Hematopoietic multipotent progenitor cell treated with erythropoietin and hydrocortisone succinate and interleukin-3 and kit ligand, for 4 days (in vitro differentiated cells): Measurements from ENCODE around the gene CREB5.

ENCODE experiments used
- DNase-seq: peaks from one replicate; pipeline ENCODE4 v3.0.0-alpha.2; 2015

Gene CREB5

DNA sequence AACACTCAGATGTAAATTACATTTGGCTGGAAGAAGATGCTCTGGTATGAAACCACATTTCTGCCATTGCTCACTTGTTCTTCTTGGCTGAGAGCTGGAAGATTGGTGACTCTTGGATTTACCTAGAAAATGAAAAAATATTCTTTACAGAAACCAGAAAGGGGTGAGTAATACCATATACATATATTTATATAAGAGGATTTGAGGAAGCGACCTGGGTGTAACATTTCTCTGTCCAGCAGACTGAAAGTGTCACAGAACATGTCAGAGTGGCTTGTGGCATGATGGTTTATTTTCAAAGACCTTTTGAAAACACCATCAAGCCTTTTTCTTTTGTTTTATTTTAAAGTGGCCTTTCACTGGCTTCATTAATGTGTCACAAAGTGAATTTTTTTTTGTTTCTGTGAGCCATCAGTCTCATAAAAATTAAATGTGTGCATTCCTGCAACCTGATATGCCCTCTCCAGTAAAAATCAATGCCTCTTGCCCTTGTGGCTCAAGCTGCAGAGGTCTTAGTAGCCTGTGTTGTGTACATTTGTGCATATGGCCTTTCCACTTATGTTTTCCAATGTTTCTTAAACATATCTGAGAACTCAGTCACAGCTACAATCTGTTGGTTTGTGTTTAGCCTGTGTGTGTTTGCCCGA is 23.5 kb downstream of the CREB5 start:
- DNase-seq = no peak

GRCh38 chr7:28440055-28440601 is 27.8 kb downstream of the CREB5 start:
- DNase-seq = no peak

DNA sequence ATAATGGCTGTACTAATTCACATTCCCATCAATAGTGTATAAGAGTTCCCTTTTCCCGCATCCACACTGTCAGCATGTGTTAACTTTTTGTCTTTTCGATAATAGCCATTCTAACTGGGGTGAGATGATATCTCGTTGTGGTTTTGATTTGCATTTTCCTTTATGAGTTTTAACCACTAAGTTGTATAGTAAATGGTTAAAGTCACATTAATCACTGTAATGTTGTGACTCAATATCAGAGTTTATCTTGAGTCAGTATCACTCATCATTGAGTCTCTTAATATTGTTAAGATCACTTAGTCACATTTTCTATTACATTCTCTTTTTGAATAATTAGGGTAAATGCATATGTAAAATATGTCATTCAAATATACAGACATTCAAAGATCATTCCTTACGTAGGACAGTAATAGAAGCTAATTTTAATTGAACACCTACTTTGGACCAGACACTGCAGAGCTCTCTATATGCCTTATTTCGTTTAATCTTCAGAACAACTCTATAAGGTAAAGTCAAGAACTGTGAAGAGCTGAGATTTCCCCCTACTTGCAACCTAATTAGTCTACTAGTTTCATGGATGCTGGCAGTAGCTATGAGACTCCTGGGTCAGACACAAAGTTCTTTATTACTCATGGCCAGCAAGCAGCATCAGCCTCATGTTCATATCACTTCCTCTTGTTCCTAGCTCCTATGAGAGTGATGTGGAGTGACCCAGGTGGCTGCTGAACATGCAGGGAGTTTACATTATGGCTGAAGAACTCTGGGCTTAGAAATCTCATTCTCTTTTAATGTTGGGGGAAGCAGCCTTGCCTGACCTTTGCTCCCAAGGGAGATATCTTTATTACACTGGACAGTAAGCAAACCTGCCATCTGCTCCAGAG is 30.5 kb downstream of the CREB5 start:
- no peak for DNase-seq

DNA sequence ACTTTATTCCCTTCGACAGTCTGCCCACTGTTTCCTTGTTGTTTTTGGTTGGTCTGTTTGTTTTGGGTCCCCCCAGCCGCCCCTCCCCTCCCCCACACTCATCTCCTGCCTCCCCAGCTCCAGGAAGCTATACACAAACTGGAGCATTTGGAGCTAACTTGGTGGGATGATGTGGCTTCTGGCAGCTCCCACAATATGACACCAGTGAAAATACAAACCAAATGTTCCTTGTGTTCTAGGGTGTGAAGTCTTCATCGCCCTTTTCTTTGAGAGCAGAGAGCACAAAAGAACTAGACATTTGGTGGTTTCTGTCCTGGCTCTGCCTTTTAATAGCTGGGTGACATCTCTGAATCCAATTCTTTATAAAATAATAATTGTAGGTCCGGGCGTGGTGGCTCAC is 33.8 kb downstream of the CREB5 start:
- DNase-seq = no peak

DNA sequence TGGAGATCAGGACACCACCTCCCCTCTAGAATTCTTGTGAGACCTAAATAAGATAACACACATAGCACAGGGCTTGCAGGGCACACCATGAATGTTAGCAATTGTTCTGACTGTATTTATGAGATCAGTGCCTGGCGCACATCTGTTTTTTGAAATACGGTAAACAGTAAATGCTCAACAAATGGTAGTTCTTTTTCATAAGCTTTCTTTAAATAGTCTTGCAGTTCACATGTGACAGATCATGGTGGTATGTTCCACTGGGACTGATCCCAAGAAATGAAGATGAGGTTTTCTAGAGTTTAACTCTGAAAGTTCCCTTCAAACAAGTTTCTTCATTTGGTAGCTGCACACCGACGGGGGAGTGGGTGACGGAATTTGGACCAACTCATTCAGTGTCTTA is 34.8 kb downstream of the CREB5 start:
- no peak for DNase-seq

DNA sequence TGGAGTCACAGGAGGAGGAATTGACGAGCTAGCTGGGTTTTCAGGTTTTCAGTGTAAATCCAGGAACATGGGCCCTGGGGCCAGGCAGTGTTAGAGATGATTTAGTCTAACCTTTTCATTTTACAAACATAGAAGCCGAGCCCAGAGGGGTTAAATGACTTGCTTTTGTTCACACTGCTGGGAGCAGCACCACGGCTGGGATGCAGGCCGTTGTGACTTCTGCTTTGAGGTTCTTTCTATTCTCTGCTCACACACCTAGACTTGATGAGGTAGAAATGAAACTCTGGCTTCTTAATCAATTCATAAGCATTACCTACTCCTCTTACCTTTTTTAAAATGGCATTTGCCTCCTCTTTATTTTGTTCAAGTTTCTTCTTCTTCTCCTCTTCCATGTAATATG is 36.4 kb downstream of the CREB5 start:
- DNase-seq = no peak

- no peak for DNase-seq
Observed at GRCh38 chr7:28452681-28453080, 40.4 kb downstream of the CREB5 start.

DNA sequence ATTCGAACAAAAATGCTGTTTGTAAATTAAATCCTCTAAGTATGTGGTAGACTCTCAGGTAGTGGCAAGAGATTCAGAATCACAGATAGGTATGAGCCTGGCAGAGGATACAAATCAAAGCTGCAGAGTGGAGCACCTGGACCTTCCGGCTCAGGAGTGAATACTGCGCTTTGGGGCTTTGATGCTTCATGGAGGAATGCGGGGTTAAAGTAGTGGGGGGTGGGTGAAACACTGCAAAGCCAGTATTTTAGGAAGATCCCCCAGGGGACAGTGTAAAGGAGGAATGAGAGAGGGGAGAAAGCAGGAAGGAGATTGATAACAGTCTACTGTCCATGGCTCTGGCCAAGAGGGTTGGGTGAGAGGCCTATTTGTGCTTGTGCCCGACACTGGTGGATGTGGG is 43.2 kb downstream of the CREB5 start:
- DNase-seq = no peak

GRCh38 chr7:28456044-28456443 is 43.7 kb downstream of the CREB5 start:
- DNase-seq = no peak

GRCh38 chr7:28458732-28459131 is 46.4 kb downstream of the CREB5 start:
- peak; percentile 21 for DNase-seq

DNA sequence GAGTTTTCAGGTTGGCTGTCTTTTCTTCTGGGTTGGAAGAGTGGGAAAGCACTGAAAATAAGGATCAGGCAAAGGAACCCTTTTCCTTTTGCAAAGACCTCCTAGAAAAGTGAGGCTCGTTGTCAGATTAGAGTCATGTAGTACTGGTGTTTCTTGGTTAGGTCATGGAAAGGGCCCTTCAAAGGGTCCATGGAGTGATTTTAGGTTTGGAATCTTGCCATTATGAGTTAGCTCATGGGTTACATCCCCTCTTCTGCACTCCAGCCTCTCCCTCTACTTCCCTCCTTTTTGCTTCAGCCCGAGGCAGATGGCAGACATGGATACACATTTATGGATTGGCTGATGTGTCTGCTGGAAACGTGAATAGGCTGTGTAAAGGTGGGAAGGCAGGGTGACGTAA is 47.0 kb downstream of the CREB5 start:
- no peak for DNase-seq

DNA sequence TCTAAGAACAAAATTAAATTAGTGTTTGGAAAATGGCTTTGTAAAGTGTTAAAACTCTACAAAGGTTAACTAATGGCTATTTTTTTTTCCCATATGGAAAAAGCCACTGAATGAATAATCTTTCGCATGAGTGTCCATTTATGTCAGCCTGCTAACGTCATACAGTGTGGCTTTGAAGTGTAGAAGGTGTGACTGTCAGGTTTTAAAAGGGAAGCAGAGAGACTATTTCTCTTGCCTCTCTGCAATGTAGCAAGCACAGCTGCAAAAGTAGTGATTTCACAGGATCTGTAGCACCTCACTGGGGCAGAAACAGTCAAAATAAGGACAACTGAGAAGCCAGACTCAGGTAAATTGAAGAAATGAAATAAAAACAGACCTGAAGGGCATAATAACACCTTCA is 53.4 kb downstream of the CREB5 start:
- DNase-seq = no peak

GRCh38 chr7:28466341-28466740 is 54.0 kb downstream of the CREB5 start:
- DNase-seq = no peak

DNA sequence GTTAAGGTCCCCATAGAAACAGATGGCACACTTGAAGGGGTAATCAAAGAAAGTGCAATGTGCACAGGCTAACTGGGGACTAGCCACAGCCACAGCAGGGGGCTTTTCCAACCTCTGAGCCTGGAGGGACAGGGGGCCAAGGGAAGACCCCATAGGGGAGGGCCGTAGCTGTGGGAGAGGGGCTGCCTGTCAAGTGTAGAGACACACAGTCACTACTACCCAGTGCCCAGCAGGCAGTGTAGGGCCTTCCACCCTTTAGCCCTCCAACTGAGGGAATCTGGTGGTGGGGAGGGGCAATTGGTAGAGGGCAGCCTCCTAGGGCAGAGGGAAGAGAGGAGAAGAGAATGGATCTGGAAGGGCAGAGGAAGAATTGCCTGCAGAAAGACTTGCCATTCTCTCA is 54.6 kb downstream of the CREB5 start:
- no peak for DNase-seq

GRCh38 chr7:28469562-28469961 is 57.2 kb downstream of the CREB5 start:
- DNase-seq = no peak

DNA sequence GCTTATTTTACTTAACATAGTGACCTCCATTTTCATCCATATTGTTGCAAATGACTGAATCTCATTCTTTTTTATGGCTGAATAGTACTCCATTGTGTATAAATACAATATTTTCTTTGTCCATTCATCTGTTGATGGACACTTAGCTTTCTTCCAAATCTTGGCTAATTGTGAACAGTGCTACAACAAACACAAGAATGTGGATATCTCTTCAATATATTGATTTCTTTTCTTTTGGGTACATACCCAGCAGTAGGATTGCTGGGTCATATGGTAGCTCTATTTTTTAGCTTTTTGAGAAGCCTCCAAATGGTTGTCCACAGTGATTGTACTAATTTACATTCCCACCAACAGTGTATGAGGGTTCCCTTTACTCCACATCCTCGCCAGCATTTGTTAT is 58.0 kb downstream of the CREB5 start:
- DNase-seq = no peak

- no peak for DNase-seq
Observed at GRCh38 chr7:28472332-28472731, 60.0 kb downstream of the CREB5 start.

DNA sequence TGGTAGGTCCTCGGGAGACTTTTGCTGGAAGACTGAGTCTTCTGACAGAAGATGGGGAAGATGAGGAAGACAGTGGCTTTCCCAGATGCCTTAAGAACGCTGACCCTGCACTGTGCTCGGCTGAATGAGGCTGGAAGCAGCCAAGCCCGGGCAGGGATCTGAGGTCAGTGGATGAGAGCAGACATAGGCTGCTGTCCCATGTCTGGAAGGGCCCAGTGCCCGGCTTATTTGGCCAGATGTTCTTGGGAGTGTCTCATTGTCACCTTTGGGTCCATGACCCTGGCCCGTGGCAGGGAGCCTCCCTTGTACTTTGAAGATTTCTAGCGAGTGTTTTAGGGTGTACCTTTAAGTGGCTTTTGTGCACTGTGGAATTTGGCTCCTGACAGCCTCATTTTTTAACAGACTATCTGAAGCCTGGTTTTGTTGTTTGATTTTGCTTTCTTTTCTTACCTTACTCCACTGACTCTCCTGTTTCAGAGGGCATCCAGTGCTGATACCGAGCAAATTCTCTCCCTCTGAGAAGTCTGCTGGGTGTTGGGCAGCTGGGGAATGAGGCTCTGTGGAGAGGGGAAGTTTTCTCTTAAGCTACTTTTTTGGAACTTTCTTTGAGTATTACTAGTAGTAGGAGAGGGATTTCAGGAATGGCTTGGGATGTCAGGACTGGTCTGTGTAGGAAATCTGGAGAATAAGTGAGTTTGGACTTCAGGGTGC is 61.4 kb downstream of the CREB5 start:
- DNase-seq = no peak

DNA sequence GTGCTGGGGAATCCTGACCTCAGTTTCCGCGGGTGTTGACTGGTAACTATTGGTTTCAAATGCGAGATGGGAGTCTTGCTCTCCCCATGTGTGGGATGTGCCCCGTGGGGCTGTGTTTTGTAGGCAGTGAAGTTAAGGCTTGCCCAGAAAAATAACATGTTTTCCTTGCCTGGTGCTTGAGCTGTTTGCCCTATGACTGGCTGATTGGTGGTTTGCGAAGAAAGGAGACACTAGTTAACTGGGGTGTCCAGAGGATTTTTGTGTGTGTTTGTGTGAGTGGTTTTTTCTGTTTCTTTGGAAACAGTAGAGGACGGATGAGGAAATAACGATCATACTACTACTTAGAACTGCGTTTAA is 61.9 kb downstream of the CREB5 start:
- DNase-seq = no peak

- DNase-seq = no peak
Observed at GRCh38 chr7:28474640-28475039, 62.3 kb downstream of the CREB5 start.

- no peak for DNase-seq
Observed at GRCh38 chr7:28477041-28477442, 64.7 kb downstream of the CREB5 start.

DNA sequence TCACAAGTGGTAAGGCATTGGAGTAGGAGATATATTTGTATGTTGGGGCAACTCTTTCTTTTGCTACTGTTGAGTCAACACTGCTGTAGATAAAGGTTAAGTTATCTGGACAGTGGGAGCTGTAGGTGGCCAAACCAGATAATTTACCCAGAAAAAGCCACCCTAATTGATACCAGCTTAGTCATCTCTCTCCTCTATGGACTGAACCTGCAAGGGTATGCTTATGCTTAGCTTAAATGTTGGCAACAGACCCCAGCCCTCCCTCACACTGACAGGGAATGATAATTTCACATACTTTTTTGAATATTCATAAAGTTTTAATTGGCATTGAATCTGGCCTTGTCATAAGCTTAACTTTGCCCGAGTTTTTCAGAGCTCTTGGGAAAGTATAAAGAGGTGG is 66.3 kb downstream of the CREB5 start:
- peak; percentile 72 for DNase-seq

GRCh38 chr7:28479507-28479947 is 67.2 kb downstream of the CREB5 start:
- DNase-seq = no peak

- no peak for DNase-seq
Observed at GRCh38 chr7:28480595-28480994, 68.3 kb downstream of the CREB5 start.
